ENCODE data around the gene CRIP1. TPM values are rescaled to one million over a fixed set of nuclear protein-coding genes. Genes with fewer than 3 reads are reported as not detected.

Gene CRIP1
- total RNA-seq, 4 donors from 2014 or later = 10.0 to 41.8 (median 28.1) TPM

DNA sequence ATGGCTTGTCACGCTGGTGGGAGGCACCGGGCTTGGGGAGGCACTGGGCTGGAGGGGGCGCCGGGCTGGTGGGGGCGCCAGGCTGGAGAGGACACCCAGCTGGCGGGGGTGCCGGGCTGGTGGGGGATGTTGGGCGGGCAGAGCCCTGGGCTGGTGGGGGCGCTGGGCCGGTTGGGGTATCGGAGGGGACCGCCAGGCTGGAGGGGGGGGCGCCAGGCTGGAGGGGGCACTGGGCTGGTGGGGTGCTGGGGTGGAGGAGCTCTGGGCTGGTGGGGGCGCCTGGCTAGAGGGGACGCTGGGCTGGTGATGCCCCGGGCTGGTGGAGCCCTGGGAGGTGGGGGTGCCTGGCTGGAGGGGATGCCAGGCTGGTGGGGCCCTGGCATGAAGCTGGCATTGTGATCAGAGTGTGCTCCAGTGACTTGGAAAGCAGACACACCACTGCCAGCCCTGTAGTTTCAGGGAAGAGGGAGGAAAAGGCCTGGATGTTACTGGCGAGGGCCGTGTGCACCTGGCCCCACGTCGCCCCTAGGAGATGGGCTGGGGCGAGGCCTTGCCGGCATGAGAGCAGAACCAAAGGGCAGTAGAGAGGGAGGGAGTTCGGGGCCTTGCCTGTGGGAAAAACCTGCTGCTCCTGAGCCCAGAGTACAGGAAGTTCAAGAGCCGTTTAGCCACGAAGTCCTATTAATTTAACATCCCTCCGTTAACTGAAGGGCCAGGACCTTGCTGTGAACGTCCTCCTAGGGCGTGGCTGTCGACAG, 17.4 kb downstream of the CRIP1 start:
- TF ChIP-seq, protein P1, sequence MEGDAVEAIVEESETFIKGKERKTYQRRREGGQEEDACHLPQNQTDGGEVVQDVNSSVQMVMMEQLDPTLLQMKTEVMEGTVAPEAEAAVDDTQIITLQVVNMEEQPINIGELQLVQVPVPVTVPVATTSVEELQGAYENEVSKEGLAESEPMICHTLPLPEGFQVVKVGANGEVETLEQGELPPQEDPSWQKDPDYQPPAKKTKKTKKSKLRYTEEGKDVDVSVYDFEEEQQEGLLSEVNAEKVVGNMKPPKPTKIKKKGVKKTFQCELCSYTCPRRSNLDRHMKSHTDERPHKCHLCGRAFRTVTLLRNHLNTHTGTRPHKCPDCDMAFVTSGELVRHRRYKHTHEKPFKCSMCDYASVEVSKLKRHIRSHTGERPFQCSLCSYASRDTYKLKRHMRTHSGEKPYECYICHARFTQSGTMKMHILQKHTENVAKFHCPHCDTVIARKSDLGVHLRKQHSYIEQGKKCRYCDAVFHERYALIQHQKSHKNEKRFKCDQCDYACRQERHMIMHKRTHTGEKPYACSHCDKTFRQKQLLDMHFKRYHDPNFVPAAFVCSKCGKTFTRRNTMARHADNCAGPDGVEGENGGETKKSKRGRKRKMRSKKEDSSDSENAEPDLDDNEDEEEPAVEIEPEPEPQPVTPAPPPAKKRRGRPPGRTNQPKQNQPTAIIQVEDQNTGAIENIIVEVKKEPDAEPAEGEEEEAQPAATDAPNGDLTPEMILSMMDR (IDR thresholded peaks at IDR 0.05; ENCODE audit: low read depth) = no peak

DNA sequence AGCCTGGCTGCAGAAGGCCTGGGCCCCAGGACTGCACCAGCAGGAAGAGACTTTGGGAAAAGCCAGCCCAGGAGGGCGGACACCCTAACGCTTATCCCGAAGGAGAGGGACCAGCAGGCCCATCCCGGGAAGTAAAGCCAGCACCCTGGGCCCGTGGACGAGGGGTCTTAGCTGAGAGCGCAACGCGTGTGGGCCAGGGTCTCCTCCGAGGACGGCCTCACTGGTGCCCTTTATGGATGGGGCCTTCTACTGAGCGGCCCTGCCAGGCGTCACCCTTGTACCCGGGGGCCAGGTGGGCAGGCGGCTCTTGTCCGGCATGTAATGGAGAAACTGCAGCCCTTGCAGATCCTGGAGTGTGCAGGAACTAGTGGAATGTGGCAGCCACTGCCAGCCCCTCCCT, 18.4 kb downstream of the CRIP1 start:
- TF ChIP-seq, protein P1 (IDR thresholded peaks at IDR 0.05; ENCODE audit: low read depth) = no peak

DNA sequence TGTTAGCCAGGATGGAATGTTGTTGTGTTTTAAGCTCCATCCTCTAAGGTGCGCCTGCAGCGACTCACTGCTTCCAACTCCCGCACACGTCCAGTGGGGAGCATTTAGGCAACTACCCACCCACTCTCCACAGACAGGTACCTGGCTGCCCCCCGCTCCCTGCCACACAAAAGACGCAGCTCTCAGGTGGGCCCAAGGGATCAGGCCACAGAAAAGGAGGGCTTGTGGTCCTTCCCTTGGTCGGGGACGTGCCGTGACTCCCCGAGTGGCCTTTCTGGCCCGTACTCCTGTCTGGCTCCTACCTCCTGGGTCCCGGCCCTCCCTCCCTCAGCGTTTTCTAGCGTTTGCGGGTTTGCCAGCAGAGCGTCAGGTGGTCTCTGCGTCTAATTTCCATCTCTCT, 20.6 kb downstream of the CRIP1 start:
- TF ChIP-seq, protein P1 (IDR thresholded peaks at IDR 0.05; ENCODE audit: low read depth) = no peak

DNA sequence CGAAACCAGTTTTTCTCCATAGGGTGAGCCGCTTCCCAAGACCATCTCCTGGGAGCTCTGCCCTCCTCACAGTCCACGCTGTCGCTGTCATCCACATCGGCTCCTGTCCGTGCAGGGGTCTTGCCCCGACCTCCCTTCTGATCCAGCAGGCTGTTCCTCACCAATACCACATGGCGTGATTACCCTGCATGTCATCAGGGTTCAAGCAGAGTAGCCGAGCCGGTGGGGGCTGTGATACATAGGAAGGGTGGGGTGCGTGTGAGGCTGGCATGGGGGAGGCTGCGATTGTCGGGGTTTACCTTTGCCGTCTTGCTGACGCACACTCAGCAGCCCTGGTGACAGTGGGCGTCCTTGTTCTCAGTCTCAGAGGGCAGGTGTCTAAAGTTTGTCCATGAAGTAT, 21.4 kb downstream of the CRIP1 start:
- TF ChIP-seq, protein P1 (IDR thresholded peaks at IDR 0.05; ENCODE audit: low read depth) = no peak

DNA sequence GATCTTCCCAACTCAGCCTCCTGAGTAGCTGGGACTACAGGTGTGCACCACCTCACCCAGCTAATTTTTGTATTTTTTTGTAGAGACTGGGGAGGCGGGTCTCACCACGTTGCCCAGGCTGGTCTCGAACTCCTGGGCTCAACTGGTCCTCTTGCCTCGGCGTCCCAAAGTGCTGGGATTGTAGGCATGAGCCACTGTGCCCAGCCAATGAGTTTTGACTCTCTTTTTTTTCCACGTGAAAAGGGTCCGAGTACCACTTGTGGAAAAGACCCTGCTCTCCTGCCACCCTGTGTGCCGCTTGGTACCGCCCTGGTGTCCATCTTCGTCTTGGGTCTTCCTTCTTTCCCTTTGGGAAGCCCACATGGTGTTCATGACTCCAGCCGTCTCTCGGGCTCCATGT, 21.9 kb downstream of the CRIP1 start:
- TF ChIP-seq, protein P1 (IDR thresholded peaks at IDR 0.05; ENCODE audit: low read depth) = no peak

DNA sequence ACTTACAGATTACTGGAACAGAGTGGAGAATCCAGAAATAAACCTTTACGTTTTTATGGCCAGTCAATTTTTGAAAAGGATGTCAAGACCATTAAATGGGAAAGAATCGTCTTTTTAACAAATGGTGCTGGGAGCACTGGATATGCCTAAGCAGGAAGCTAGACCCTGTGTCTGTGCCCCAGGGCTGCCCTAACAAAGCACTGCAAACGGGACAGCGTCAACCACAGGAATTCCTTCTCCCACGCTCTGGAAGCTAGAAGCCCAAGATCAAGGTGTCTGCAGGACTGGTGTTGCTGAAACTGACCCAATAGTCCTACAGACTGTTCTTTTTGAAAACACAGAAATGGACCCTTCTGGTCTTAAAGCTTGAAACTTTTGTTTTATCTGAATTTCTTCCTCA, 30.4 kb downstream of the CRIP1 start:
- TF ChIP-seq, protein P1 (IDR thresholded peaks at IDR 0.05; ENCODE audit: low read depth) = no peak

DNA sequence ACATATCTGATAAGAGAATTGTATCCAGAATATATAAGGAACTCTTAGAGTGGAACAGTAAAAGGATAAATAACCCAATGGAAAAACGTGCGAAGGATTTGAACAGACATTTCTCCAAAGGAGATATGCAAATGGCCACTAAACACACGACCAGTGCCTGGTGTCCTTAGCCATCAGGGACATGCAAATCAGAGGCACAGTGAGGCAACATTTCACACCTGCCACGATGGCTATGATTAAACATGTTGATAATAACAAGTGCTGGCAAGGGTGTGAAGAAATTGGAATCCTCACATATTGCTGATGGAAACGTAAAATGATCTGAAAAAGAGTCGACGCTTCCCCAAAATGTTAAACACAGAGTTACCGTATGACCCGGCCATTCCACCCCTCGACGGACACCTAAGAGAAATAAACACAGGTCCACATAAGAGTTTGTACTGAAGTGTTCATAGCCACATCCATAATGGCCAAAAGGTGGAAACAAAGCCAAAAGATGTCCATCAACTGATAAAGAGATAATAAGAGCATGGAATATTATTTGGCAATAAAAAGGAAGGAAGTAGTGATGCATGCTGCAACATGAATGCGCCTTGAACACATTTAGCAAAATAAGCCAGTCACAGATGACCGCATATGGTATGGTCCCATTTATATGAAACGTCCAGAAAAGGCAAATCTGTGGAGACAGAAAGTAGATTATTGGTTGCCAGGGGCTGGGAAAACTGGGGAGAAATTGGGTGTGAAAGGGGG, 33.4 kb downstream of the CRIP1 start:
- TF ChIP-seq, protein P1 (IDR thresholded peaks at IDR 0.05; ENCODE audit: low read depth) = no peak
